D721Med (cell line): ENCODE results near the gene ROPN1L.
A peak's percentile ranks its signal among the peaks of the same experiment; 100 is the strongest.
"Not testable (repeated sequence)": the region's sequence is repeated elsewhere in the genome, so short reads cannot be mapped to it uniquely, and the experiment has no call there.

ENCODE experiments used
- DNase-seq: peaks from one replicate; pipeline ENCODE4 v3.0.0; 2011; ENCODE audit warnings: low spot score; ENCODE audit not compliant: insufficient read length
- FAIRE-seq: peaks from 2 replicates; lab custom pipeline; 2011; peaks lifted over from hg19 to GRCh38; lab: Jason Lieb, UNC
- CTCF ChIP-seq: IDR thresholded peaks from 2 replicates; pipeline ENCODE4 v1.5.1; 2012; ENCODE audit warnings: mild to moderate bottlenecking, control low read depth; ENCODE audit not compliant: insufficient read depth; ENCODE audit errors: missing control alignments

Gene ROPN1L

GRCh38 chr5:10441083-10441991, at the start of gene ROPN1L:
Gene ROPN1L (plus strand): TSS chr5:10441879. CDS start chr5:10442168, 289 bp downstream.
- DNase-seq (peak; percentile 93), FAIRE-seq (no peak)
- TF ChIP-seq CTCF: no peak

- not testable (repeated sequence) for DNase-seq, FAIRE-seq
Measured at GRCh38 chr5:10392567-10393328, 48.9 kb upstream of the ROPN1L start.

- TF ChIP-seq CTCF: no peak
- no peak for DNase-seq
- FAIRE-seq: no peak
Measured at GRCh38 chr5:10393491-10393890, 48.2 kb upstream of the ROPN1L start.

GRCh38 chr5:10396552-10396951, 45.1 kb upstream of the ROPN1L start:
- FAIRE-seq: no peak

GRCh38 chr5:10399839-10400238, 41.8 kb upstream of the ROPN1L start:
- TF ChIP-seq CTCF: no peak
- FAIRE-seq (no peak), DNase-seq (no peak)

More at GRCh38 chr5:10396552-10396951, 45.1 kb upstream of the ROPN1L start:
- TF ChIP-seq CTCF: no peak
- DNase-seq: no peak

GRCh38 chr5:10400411-10400810, 41.3 kb upstream of the ROPN1L start:
- DNase-seq (no peak), FAIRE-seq (no peak)
- TF ChIP-seq CTCF: no peak

- TF ChIP-seq CTCF: no peak
- no peak for DNase-seq
Measured at GRCh38 chr5:10400831-10401230, 40.8 kb upstream of the ROPN1L start.

More at GRCh38 chr5:10400831-10401230, 40.8 kb upstream of the ROPN1L start:
- FAIRE-seq: no peak
